LNCAP (cell line): ENCODE data around the gene VCAM1.

Source experiments
- TF ChIP-seq, protein P1 (sequence below): fragments of 450-650 bp; IDR thresholded peaks from 2 replicates; pipeline ENCODE4 v1.5.1; 2017; ENCODE audit warnings: mild to moderate bottlenecking

Gene VCAM1

DNA sequence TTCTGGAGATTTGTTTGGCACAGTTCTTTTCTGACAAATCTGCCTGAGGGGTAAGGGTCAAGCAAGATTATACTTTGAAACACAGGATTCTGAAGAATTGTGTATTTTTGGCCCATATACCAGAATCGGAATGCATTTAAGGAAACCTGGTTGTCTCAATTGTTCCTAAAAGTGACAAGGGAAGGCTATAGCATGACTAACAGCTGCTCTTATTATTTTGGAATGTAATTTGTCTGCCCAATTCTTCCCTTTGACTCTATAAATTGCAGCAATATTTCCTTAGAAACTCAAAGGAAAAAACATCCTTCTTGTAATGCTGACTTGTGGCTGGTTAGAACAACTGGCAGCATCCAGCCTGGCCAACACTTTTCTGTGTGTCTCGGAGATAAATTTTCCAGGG, 15.8 kb upstream of the VCAM1 start:
- TF ChIP-seq, protein P1, sequence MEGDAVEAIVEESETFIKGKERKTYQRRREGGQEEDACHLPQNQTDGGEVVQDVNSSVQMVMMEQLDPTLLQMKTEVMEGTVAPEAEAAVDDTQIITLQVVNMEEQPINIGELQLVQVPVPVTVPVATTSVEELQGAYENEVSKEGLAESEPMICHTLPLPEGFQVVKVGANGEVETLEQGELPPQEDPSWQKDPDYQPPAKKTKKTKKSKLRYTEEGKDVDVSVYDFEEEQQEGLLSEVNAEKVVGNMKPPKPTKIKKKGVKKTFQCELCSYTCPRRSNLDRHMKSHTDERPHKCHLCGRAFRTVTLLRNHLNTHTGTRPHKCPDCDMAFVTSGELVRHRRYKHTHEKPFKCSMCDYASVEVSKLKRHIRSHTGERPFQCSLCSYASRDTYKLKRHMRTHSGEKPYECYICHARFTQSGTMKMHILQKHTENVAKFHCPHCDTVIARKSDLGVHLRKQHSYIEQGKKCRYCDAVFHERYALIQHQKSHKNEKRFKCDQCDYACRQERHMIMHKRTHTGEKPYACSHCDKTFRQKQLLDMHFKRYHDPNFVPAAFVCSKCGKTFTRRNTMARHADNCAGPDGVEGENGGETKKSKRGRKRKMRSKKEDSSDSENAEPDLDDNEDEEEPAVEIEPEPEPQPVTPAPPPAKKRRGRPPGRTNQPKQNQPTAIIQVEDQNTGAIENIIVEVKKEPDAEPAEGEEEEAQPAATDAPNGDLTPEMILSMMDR, result no peak

- TF ChIP-seq, protein P1, result no peak
These were observed 15.1 kb upstream of the VCAM1 start for GRCh38 chr1:100704473-100704872.

- TF ChIP-seq, protein P1, result no peak
These were observed 13.2 kb upstream of the VCAM1 start for GRCh38 chr1:100706296-100706695.

GRCh38 chr1:100706856-100707255, 12.7 kb upstream of the VCAM1 start:
- TF ChIP-seq, protein P1, result no peak

- TF ChIP-seq, protein P1, result no peak
These were observed 11.0 kb upstream of the VCAM1 start for GRCh38 chr1:100708476-100709062.

GRCh38 chr1:100710906-100711682, 8.4 kb upstream of the VCAM1 start:
- TF ChIP-seq, protein P1, result no peak

DNA sequence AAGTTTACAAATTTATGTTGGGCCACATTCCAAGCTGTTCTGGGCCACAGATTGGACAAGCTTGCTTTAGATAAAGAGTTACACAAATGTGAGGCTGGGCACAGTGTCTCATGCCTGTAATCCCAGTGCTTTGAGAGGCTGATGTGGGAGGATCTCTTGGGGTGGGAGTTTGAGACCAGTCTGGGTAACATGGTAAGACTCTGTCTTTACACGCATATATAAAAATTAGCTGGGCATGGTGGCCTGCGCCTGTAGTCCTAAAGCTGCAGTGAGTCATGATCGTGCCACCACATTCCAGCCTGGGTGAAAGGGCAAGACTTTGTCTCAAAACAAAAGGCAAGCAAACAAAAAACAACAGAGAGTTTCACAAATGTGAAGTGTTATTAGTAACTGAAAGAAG, 5.9 kb upstream of the VCAM1 start:
- TF ChIP-seq, protein P1, result no peak
